Stomach (tissue), 19 donors: Measurements from ENCODE around the gene ACAT2. TPM values are rescaled to one million over a fixed set of nuclear protein-coding genes. Genes with fewer than 3 reads are reported as not detected.
A peak's percentile ranks its signal among the peaks of the same experiment; 100 is the strongest.
"Not testable (repeated sequence)": the region's sequence is repeated elsewhere in the genome, so short reads cannot be mapped to it uniquely, and the experiment has no call there.

Experiments
- DNase-seq, 2 donors: peaks; one replicate each; pipeline versions ENCODE4 v3.0.0 to v3.0.0-alpha.2; 2013 to 2019
- H3K27ac ChIP-seq, 5 donors: fragments of 200-600 bp in 4 of 5; sonication (generic) in 4 of 5; one replicate each; pipeline ENCODE4 v1.5.1; 2013 to 2019; ENCODE audit warnings: mild to moderate bottlenecking in 1 of 5, moderate library complexity in 1 of 5
- H3K27me3 ChIP-seq, 3 donors: fragments of 200-600 bp; sonication (generic); one replicate each; pipeline ENCODE4 v1.5.1; 2017 to 2019; ENCODE audit warnings: mixed run types in 1 of 3
- H3K36me3 ChIP-seq, 4 donors: fragments of 200-600 bp; sonication (generic); 1 replicate in 3 of 4; 2 replicates in 1 of 4; pipeline ENCODE4 v1.5.1; 2016 to 2019
- H3K4me1 ChIP-seq, 4 donors: fragments of 200-600 bp; sonication (generic); one replicate each; pipeline ENCODE4 v1.5.1; 2016 to 2019
- H3K4me3 ChIP-seq, 4 donors: fragments of 200-600 bp; sonication (generic) in 3 of 4; one replicate each; pipeline ENCODE4 v1.5.1; 2016 to 2019; ENCODE audit warnings: mild to moderate bottlenecking in 1 of 4
- H3K9me3 ChIP-seq, 4 donors: fragments of 200-600 bp; sonication (generic); one replicate each; pipeline ENCODE4 v1.5.1; 2016 to 2019
- EP300 ChIP-seq: sonication (generic); formaldehyde crosslinking; IDR thresholded peaks from one replicate; pipeline ENCODE4 v1.6.1; 2017; ENCODE audit warnings: antibody characterized with exemption
- POLR2A ChIP-seq, 4 donors: fragments of 450-650 bp; IDR thresholded peaks; one replicate each; pipeline ENCODE4 v1.6.1; 2016; ENCODE audit warnings: antibody characterized with exemption in 4 of 4, control low read depth in 2 of 4, mild to moderate bottlenecking in 1 of 4, moderate library complexity in 1 of 4
- POLR2AphosphoS5 ChIP-seq, 3 donors: sonication (generic); formaldehyde crosslinking; IDR thresholded peaks; one replicate each; pipeline ENCODE4 v1.6.1; 2016; ENCODE audit warnings: antibody characterized with exemption in 3 of 3
- WGBS, 5 donors: extraction: QIAGEN DNeasy Blood & Tissue Kit in 3 of 5; methylation state at CpG; one replicate each; pipeline versions ENCODE4 v1.1.5 to v1.1.7; 2013 to 2018; 5-methylcytosine and 5-hydroxymethylcytosine counted together
- intact Hi-C: fragments of 100-400 bp; cut with DNase I; formaldehyde crosslinking; loops from one replicate; pipeline ENCODE4 v1.15.1; 2023; ENCODE audit warnings: low total_unique reads
- long read RNA-seq, 10 donors: transcript quantifications; one replicate each; lab custom pipeline, GENCODE V29; 2026
- polyA plus RNA-seq, 3 donors: library from polyadenylated mRNA; stranded (reverse); fragments of 200-250 nt; gene quantifications; one replicate each; pipeline ENCODE4 v1.2.3, GENCODE V29; 2013
- total RNA-seq, 5 donors: library from RNA; depleted of rRNA; stranded (reverse); fragments of >200 nt; gene quantifications; one replicate each; pipeline versions ENCODE4 v1.1.0 to v1.2.3, GENCODE V29; 2014 to 2016
- TF ChIP-seq, protein P1 (sequence below), 7 experiments: fragments of 450-650 bp in 4 of 7; fragments of 200-600 bp in 3 of 7; sonication (generic) in 3 of 7; IDR thresholded peaks; one replicate each; pipeline ENCODE4 v1.5.1; 2016 to 2019; ENCODE audit warnings: antibody characterized with exemption in 7 of 7, control low read depth in 2 of 7, mild to moderate bottlenecking in 1 of 7
- donor health status: healthy with polysubstance abuse.
- donor health status: Bipolar disorder and iron deficiency.
- donor health status: healthy.

Gene ACAT2
- total RNA-seq (10 to 100 TPM in 2 of 5 donors, 1 to 10 TPM in 2, under 1 TPM in 1; 0.58 to 82.1 (median 2.5) TPM), polyA plus RNA-seq (10 to 100 TPM; 35.0 to 43.6 (median 39.7) TPM)
- long read RNA-seq, donor 1, partial matches to known transcripts = 32 of 34 reads
- long read RNA-seq, donor 1, other reads (novel, unspliced or antisense) = 0 of 34 reads
- long read RNA-seq, donor 2, transcript ACAT2-201 (9 exons, 3,180 nt) = major isoform, 7 of 7 reads
- long read RNA-seq, donor 2, partial matches to known transcripts = 0 of 7 reads
- long read RNA-seq, donor 2, other reads (novel, unspliced or antisense) = 0 of 7 reads
- long read RNA-seq, donor 3, transcript ACAT2-201 (9 exons, 3,180 nt) = major isoform, 11 of 98 reads
- long read RNA-seq, donor 3, partial matches to known transcripts = 24 of 98 reads
- long read RNA-seq, donor 3, other reads (novel, unspliced or antisense) = 63 of 98 reads
- long read RNA-seq, donor 4, partial matches to known transcripts = 0 of 1 reads
- long read RNA-seq, donor 4, other reads (novel, unspliced or antisense) = 0 of 1 reads
- long read RNA-seq, donor 5, transcript ACAT2-201 (9 exons, 3,180 nt) = major isoform, 13 of 13 reads
- long read RNA-seq, donor 5, partial matches to known transcripts = 0 of 13 reads
- long read RNA-seq, donor 5, other reads (novel, unspliced or antisense) = 0 of 13 reads
- long read RNA-seq, donor 6, transcript ACAT2-201 (9 exons, 3,180 nt) = major isoform, 21 of 341 reads
- long read RNA-seq, donor 6, partial matches to known transcripts = 218 of 341 reads
- long read RNA-seq, donor 6, other reads (novel, unspliced or antisense) = 101 of 341 reads
- long read RNA-seq, donor 7, transcript ACAT2-201 (9 exons, 3,180 nt) = major isoform, 14 of 147 reads
- long read RNA-seq, donor 7, partial matches to known transcripts = 94 of 147 reads
- long read RNA-seq, donor 7, other reads (novel, unspliced or antisense) = 37 of 147 reads
- long read RNA-seq, donor 8, transcript ACAT2-201 (9 exons, 3,180 nt) = major isoform, 6 of 171 reads
- long read RNA-seq, donor 8, partial matches to known transcripts = 130 of 171 reads
- long read RNA-seq, donor 8, other reads (novel, unspliced or antisense) = 35 of 171 reads
- long read RNA-seq, donor 9, transcript ACAT2-201 (9 exons, 3,180 nt) = major isoform, 12 of 416 reads
- long read RNA-seq, donor 9, partial matches to known transcripts = 325 of 416 reads
- long read RNA-seq, donor 9, other reads (novel, unspliced or antisense) = 79 of 416 reads
- long read RNA-seq, donor 10, partial matches to known transcripts = 0 of 1 reads
- long read RNA-seq, donor 10, other reads (novel, unspliced or antisense) = 0 of 1 reads

DNA sequence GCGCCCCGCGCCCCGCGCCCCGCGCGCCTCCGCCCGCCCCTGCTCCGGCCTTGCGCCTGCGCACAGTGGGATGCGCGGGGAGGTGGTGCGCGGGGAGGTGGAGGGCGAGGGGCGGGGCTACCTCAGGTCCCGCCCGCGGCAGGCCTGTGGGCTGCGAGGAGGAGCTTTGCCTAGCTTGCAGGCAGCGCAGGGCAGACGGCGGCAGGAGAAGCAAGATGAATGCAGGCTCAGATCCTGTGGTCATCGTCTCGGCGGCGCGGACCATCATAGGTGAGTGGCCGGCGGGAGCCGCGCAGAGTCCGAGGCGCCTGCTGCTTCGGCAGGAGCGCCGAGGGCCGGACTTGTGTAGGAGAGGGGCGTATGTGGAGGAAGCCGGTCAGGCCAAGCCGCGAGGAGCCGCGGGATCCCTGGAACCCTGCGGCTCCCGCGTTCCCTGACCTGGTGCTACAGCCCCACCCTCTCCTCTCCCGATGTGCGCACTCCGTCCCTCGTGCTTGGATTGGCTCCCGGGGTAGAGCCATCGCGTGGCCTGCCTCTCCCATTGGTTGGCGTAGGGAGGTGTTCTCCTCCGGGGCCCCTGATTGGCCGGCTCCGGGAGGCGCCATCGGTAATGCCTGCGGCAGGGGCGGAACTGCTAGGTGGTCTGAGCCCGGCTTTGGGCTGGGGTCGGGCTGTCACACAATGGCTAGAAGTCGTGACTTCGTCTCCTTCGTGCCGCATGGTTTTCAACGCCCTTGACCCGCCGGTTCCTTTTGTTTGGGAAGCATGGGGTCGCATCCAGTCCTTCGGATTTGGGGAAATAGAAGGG, at the start of gene ACAT2:
ACAT2 (plus strand) TSS at position 173 of the 808 bp plus-strand sequence; CDS start at position 216, 43 bp downstream.
- H3K27me3 ChIP-seq = no peaks in the 10 kb centered on the region
- TF ChIP-seq POLR2A (IDR thresholded peaks at IDR 0.05) = peak in 1 of 4 donors; percentile 26
- TF ChIP-seq, protein P1, sequence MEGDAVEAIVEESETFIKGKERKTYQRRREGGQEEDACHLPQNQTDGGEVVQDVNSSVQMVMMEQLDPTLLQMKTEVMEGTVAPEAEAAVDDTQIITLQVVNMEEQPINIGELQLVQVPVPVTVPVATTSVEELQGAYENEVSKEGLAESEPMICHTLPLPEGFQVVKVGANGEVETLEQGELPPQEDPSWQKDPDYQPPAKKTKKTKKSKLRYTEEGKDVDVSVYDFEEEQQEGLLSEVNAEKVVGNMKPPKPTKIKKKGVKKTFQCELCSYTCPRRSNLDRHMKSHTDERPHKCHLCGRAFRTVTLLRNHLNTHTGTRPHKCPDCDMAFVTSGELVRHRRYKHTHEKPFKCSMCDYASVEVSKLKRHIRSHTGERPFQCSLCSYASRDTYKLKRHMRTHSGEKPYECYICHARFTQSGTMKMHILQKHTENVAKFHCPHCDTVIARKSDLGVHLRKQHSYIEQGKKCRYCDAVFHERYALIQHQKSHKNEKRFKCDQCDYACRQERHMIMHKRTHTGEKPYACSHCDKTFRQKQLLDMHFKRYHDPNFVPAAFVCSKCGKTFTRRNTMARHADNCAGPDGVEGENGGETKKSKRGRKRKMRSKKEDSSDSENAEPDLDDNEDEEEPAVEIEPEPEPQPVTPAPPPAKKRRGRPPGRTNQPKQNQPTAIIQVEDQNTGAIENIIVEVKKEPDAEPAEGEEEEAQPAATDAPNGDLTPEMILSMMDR (IDR thresholded peaks at IDR 0.05) = no peak
- no peak for TF ChIP-seq EP300
- TF ChIP-seq POLR2AphosphoS5 (IDR thresholded peaks at IDR 0.05) = peak; percentile 39 to 70 (median 62)
- H3K4me3 ChIP-seq = peak within 1 kb of the TSS; percentile 79 to 91 (median 84)
- H3K27ac ChIP-seq = peak within 1 kb of the TSS; percentile 99 to 100 (median 99)
- peak; percentile 97 to 98 for DNase-seq
- H3K36me3 ChIP-seq = peaks cover 17 to 47% (median 40%) of the 10 kb centered on the region in 4 donors
- WGBS, 5 donors = 0 to 1% (median 0%) methylated on average over 25 to 76 of the region's 76 CpGs
- H3K4me1 ChIP-seq = peaks cover 8 to 50% (median 35%) of the 10 kb centered on the region in 4 donors
- intact Hi-C loops = no loop called here
- no peaks in the 10 kb centered on the region for H3K9me3 ChIP-seq

DNA sequence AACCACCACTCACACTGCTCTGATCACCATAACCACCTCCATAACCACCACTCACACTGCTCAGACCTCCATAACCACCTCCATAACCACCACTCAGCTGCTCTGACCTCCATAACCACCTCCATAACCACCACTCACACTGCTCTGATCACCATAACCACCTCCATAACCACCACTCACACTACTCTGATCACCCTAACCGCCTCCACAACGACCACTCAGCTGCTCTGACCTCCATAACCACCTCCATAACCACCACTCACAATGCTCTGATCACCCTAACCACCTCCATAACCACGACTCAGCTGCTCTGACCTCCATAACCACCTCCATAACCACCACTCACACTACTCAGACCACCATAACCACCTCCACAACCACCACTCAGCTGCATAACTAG, 49.5 kb upstream of the ACAT2 start:
- peaks cover 8 to 44% (median 24%) of the 10 kb centered on the region in 4 donors for H3K4me1 ChIP-seq
- 85 to 94% (median 89%) methylated on average over 3 of the region's 3 CpGs for WGBS, 5 donors
- H3K4me3 ChIP-seq, H3K9me3 ChIP-seq, H3K36me3 ChIP-seq, intact Hi-C loops, H3K27ac ChIP-seq, DNase-seq, H3K27me3 ChIP-seq: not testable (repeated sequence)

DNA sequence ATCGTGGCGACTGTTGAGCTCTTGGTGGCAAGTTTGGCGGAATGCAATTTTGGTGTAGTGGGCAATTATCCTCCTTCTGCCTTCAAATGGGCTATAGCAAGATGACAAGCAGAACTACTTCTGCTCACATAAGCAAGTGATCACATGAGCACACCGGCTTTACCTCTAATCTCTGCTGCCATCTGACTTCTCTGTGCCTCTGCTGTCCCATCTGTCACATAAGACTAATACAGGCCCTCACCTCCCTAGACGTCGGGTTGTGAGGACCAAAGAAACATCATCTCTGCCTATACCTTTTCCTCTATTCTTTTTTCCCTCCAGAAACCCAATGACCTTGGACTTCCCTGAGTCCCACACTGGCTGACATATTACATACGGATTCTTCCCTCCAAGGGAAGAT, 47.9 kb upstream of the ACAT2 start:
- TF ChIP-seq, protein P1 (IDR thresholded peaks at IDR 0.05) = no peak
- TF ChIP-seq POLR2AphosphoS5 (IDR thresholded peaks at IDR 0.05) = no peak
- Histone ChIP-seq H3K27ac (no peak overlapping the region), H3K36me3 (no peaks in the 10 kb centered on the region), H3K4me3 (no peak overlapping the region), H3K27me3 (no peaks in the 10 kb centered on the region), H3K4me1 (peaks cover 8 to 56% (median 28%) of the 10 kb centered on the region in 4 donors), H3K9me3 (no peaks in the 10 kb centered on the region)
- WGBS, 5 donors = 91 to 99% (median 94%) methylated on average over 7 of the region's 7 CpGs
- no peak for DNase-seq
- intact Hi-C loops = no loop called here

- DNase-seq = no peak
- H3K27me3 ChIP-seq = no peaks in the 10 kb centered on the region
- H3K36me3 ChIP-seq = no peaks in the 10 kb centered on the region
- peaks cover 8 to 61% (median 30%) of the 10 kb centered on the region in 4 donors for H3K4me1 ChIP-seq
- intact Hi-C loops = no loop called here
- H3K27ac ChIP-seq = peak overlapping the region in 3 of 5 donors; percentile 83 to 90 (median 85)
- H3K4me3 ChIP-seq = no peak overlapping the region
- 60 to 87% (median 83%) methylated on average over 5 of the region's 5 CpGs for WGBS, 5 donors
- TF ChIP-seq, protein P1 (IDR thresholded peaks at IDR 0.05) = no peak
- TF ChIP-seq EP300 (no peak), POLR2A (IDR thresholded peaks at IDR 0.05) (no peak), POLR2AphosphoS5 (IDR thresholded peaks at IDR 0.05) (no peak)
- no peaks in the 10 kb centered on the region for H3K9me3 ChIP-seq
These were observed 47.4 kb upstream of the ACAT2 start for GRCh38 chr6:159714404-159714803.
